Measurements from ENCODE around the gene DNAJB13. TPM values are rescaled to one million over a fixed set of nuclear protein-coding genes. Genes with fewer than 3 reads are reported as not detected.

DNAJB13 gene
- total RNA-seq, 1 donor from 2014 or later: not detected

DNA sequence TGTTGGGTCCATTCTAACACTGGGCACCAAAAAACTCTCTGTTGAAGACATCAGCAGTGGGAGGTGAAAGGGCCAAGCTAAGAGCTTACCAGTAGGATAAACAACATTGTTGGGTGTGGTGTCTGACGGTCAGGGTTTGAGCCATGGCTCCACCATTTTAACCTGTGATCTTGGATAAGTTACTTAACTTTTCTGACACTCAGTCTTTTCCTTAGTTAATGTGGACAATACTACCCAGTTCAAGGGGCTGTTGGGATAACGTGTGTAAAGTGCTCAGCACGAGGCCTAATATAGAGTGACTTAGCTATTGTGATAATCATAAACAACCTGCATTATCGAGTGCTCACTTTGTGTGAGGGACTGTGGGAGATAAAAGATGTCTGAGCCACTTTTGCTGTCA lies 52.0 kb downstream of the DNAJB13 start:
- H3K36me3 Mint-ChIP-seq: peaks cover 9% of the 10 kb centered on the region
- no peaks in the 10 kb centered on the region for H3K27me3 ChIP-seq
- no peak overlapping the region for H3K4me3 Mint-ChIP-seq
- no peaks in the 10 kb centered on the region for H3K4me1 ChIP-seq
- no peak overlapping the region for H3K9ac ChIP-seq
- H3K4me1 Mint-ChIP-seq: peaks cover 2% of the 10 kb centered on the region
- H4K20me1 ChIP-seq (ENCODE audit: low read depth): no peaks in the 10 kb centered on the region
- H2AFZ ChIP-seq (replicated peaks): no peak overlapping the region
- H3K9me3 Mint-ChIP-seq: no peaks in the 10 kb centered on the region
- no peak overlapping the region for H3K4me2 ChIP-seq
- H3K27me3 Mint-ChIP-seq (ENCODE audit: insufficient read depth, low read depth): peaks cover 4% of the 10 kb centered on the region
- H3K36me3 ChIP-seq: no peaks in the 10 kb centered on the region
- no peak for TF ChIP-seq EZH2 (IDR thresholded peaks at IDR 0.05)
- TF ChIP-seq, protein P1, sequence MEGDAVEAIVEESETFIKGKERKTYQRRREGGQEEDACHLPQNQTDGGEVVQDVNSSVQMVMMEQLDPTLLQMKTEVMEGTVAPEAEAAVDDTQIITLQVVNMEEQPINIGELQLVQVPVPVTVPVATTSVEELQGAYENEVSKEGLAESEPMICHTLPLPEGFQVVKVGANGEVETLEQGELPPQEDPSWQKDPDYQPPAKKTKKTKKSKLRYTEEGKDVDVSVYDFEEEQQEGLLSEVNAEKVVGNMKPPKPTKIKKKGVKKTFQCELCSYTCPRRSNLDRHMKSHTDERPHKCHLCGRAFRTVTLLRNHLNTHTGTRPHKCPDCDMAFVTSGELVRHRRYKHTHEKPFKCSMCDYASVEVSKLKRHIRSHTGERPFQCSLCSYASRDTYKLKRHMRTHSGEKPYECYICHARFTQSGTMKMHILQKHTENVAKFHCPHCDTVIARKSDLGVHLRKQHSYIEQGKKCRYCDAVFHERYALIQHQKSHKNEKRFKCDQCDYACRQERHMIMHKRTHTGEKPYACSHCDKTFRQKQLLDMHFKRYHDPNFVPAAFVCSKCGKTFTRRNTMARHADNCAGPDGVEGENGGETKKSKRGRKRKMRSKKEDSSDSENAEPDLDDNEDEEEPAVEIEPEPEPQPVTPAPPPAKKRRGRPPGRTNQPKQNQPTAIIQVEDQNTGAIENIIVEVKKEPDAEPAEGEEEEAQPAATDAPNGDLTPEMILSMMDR (IDR thresholded peaks at IDR 0.05): no peak
- no peak for TF ChIP-seq EZH2phosphoT487 (IDR thresholded peaks at IDR 0.05)
- H3K4me3 ChIP-seq: no peak overlapping the region
- H3F3A ChIP-seq (ENCODE audit: low read depth): no peaks in the 10 kb centered on the region
- H3K27ac ChIP-seq: no peak overlapping the region
- no peak for DNase-seq (ENCODE audit: low spot score)
- no peaks in the 10 kb centered on the region for H3K79me2 ChIP-seq (ENCODE audit: low read depth)
- no peaks in the 10 kb centered on the region for H3K9me3 ChIP-seq (ENCODE audit: low read depth)
- no peak overlapping the region for H3K27ac Mint-ChIP-seq

DNA sequence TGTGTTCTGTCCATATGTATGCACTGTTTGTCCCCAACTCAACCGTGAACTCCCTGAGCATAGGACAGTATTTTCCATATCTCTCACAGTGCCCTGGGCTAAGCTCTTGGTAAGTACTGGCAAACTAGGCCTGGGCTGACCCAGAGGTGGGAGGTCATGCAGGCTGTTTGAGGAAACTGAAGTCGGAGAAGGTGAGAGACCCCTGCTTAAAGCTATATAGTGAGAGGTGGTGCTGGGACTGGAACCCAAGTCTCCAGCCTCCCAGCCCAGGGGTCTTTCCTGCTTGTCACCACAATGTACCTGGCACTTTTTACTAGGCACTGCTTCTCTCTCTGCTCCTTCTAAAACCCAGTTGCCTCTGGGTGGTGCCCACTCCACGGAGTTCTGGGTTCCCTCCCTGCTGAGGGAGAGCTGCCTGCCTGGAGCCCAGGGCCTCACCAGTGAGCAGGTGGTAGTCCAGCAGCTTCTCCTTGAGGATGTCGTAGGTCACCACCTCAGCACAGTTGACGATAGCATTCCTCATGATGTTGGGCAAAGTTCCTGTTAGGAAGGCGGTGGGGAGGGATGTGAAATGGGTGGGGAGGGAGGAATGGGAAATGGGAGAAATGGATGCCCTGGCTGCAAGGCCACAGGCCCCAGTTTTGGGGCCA lies 53.3 kb downstream of the DNAJB13 start:
- peaks cover 9% of the 10 kb centered on the region for H3K36me3 Mint-ChIP-seq
- no peaks in the 10 kb centered on the region for H3K36me3 ChIP-seq

GRCh38 chr11:74004759-74005615 lies 54.2 kb downstream of the DNAJB13 start:
- Histone ChIP-seq H3K36me3 (no peaks in the 10 kb centered on the region), H2AFZ (replicated peaks) (no peak overlapping the region), H3K4me1 (no peaks in the 10 kb centered on the region), H4K20me1 (ENCODE audit: low read depth) (no peaks in the 10 kb centered on the region), H3K79me2 (ENCODE audit: low read depth) (no peaks in the 10 kb centered on the region), H3K9me3 (ENCODE audit: low read depth) (no peaks in the 10 kb centered on the region), H3K27me3 (no peaks in the 10 kb centered on the region), H3K9ac (no peak overlapping the region), H3F3A (ENCODE audit: low read depth) (no peaks in the 10 kb centered on the region), H3K4me2 (no peak overlapping the region), H3K27ac (no peak overlapping the region), H3K4me3 (no peak overlapping the region)
- Mint-ChIP-seq H3K4me1 (peaks cover 2% of the 10 kb centered on the region), H3K9me3 (no peaks in the 10 kb centered on the region), H3K27ac (no peak overlapping the region), H3K36me3 (peaks cover 9% of the 10 kb centered on the region), H3K4me3 (no peak overlapping the region), H3K27me3 (ENCODE audit: insufficient read depth, low read depth) (peaks cover 7% of the 10 kb centered on the region)
- TF ChIP-seq EZH2phosphoT487 (IDR thresholded peaks at IDR 0.05) (no peak), EZH2 (IDR thresholded peaks at IDR 0.05) (no peak)
- TF ChIP-seq, protein P1 (IDR thresholded peaks at IDR 0.05): no peak
- DNase-seq (ENCODE audit: low spot score): no peak

More for the DNA sequence above, 53.3 kb downstream of the DNAJB13 start:
- Histone ChIP-seq H3K4me1 (no peaks in the 10 kb centered on the region), H3K9ac (no peak overlapping the region), H4K20me1 (ENCODE audit: low read depth) (no peaks in the 10 kb centered on the region), H3K4me3 (no peak overlapping the region), H3K9me3 (ENCODE audit: low read depth) (no peaks in the 10 kb centered on the region), H3K27ac (no peak overlapping the region), H3K27me3 (no peaks in the 10 kb centered on the region), H3F3A (ENCODE audit: low read depth) (no peaks in the 10 kb centered on the region), H3K4me2 (no peak overlapping the region), H3K79me2 (ENCODE audit: low read depth) (no peaks in the 10 kb centered on the region), H2AFZ (replicated peaks) (no peak overlapping the region)
- Mint-ChIP-seq H3K27me3 (ENCODE audit: insufficient read depth, low read depth) (peaks cover 7% of the 10 kb centered on the region), H3K27ac (no peak overlapping the region), H3K4me3 (no peak overlapping the region), H3K9me3 (no peaks in the 10 kb centered on the region), H3K4me1 (peaks cover 2% of the 10 kb centered on the region)
- no peak for DNase-seq (ENCODE audit: low spot score)
- TF ChIP-seq EZH2 (IDR thresholded peaks at IDR 0.05) (no peak), EZH2phosphoT487 (IDR thresholded peaks at IDR 0.05) (no peak)
- TF ChIP-seq, protein P1 (IDR thresholded peaks at IDR 0.05): no peak

All from neural progenitor cell (in vitro differentiated cells).